Aorta (tissue), 5 donors: ENCODE results near the gene AHRR. TPM values are rescaled to one million over a fixed set of nuclear protein-coding genes. Genes with fewer than 3 reads are reported as not detected.

Source experiments
- ATAC-seq: fragments of 200-7000 bp; cut with Tn5 transposase; one replicate; pipeline ENCODE4 v1.9.1; 2022; ENCODE audit warnings: moderate library complexity; ENCODE audit not compliant: low FRiP score
- DNase-seq, 2 donors: peaks; one replicate each; pipeline ENCODE4 v3.0.0-alpha.2; 2020
- H3K27ac ChIP-seq, 2 donors: one replicate each; pipeline ENCODE4 v1.5.1; 2013; ENCODE audit warnings: low read length in 2 of 2, mild to moderate bottlenecking in 2 of 2, moderate library complexity in 2 of 2, control low read depth in 1 of 2, inconsistent platforms in 1 of 2, low read depth in 1 of 2
- H3K27me3 ChIP-seq, 2 donors: one replicate each; pipeline ENCODE4 v1.6.1; 2013; ENCODE audit warnings: control low read depth in 1 of 2, low read length in 1 of 2, mild to moderate bottlenecking in 1 of 2, moderate library complexity in 1 of 2; ENCODE audit not compliant: insufficient read depth in 2 of 2, control insufficient read depth in 1 of 2
- H3K36me3 ChIP-seq, 2 donors: one replicate each; pipeline ENCODE4 v1.6.1; 2013; ENCODE audit warnings: control low read depth in 1 of 2, low read length in 1 of 2, mild to moderate bottlenecking in 1 of 2; ENCODE audit not compliant: insufficient read depth in 2 of 2, control insufficient read depth in 1 of 2
- H3K4me1 ChIP-seq, 2 donors: one replicate each; pipeline ENCODE4 v1.6.1; 2013; ENCODE audit warnings: low read length in 2 of 2, control low read depth in 1 of 2, mild to moderate bottlenecking in 1 of 2, moderate library complexity in 1 of 2; ENCODE audit not compliant: insufficient read depth in 2 of 2, control insufficient read depth in 1 of 2
- H3K4me3 ChIP-seq, 2 donors: one replicate each; pipeline ENCODE4 v1.5.1; 2013; ENCODE audit warnings: low read length in 2 of 2, control low read depth in 1 of 2, mild to moderate bottlenecking in 1 of 2
- H3K9me3 ChIP-seq: one replicate; pipeline ENCODE4 v1.6.1; 2013; ENCODE audit warnings: mild to moderate bottlenecking, low read length; ENCODE audit not compliant: control insufficient read depth
- WGBS, 2 donors: extraction: QIAGEN DNeasy Blood & Tissue Kit; methylation state at CpG; one replicate each; pipeline ENCODE4 v1.1.7; 2013; 5-methylcytosine and 5-hydroxymethylcytosine counted together
- intact Hi-C, 2 donors: fragments of 100-400 bp; cut with DNase I; formaldehyde crosslinking; loops; one replicate each; pipeline versions ENCODE4 v1.14.2 to v1.15.0; 2022
- polyA plus RNA-seq, 2 donors: library from polyadenylated mRNA; stranded (reverse); fragments of 200-250 nt; gene quantifications; one replicate each; pipeline ENCODE4 v1.2.3, GENCODE V29; 2013
- total RNA-seq, 2 donors: library from RNA; stranded (reverse); fragmentation: NEBNext Ultra II Directional; extraction: Animal tissue kit (Norgen Biotek cat#: 25700); gene quantifications; one replicate each; pipeline ENCODE4 v1.2.1, GENCODE V29; 2021
- donor health status: healthy with polysubstance abuse.
- donor health status: Bipolar disorder and iron deficiency.
- donor health status: DM: no; HTN: no; CAD: no.
- donor health status: DM: no; HTN: no; CAD: no.
- donor health status: DM: yes; HTN: yes; CAD: no.

AHRR gene
- total and polyA plus RNA-seq, 4 donors, result 0.13 to 3.8 (median 1.7) TPM

DNA sequence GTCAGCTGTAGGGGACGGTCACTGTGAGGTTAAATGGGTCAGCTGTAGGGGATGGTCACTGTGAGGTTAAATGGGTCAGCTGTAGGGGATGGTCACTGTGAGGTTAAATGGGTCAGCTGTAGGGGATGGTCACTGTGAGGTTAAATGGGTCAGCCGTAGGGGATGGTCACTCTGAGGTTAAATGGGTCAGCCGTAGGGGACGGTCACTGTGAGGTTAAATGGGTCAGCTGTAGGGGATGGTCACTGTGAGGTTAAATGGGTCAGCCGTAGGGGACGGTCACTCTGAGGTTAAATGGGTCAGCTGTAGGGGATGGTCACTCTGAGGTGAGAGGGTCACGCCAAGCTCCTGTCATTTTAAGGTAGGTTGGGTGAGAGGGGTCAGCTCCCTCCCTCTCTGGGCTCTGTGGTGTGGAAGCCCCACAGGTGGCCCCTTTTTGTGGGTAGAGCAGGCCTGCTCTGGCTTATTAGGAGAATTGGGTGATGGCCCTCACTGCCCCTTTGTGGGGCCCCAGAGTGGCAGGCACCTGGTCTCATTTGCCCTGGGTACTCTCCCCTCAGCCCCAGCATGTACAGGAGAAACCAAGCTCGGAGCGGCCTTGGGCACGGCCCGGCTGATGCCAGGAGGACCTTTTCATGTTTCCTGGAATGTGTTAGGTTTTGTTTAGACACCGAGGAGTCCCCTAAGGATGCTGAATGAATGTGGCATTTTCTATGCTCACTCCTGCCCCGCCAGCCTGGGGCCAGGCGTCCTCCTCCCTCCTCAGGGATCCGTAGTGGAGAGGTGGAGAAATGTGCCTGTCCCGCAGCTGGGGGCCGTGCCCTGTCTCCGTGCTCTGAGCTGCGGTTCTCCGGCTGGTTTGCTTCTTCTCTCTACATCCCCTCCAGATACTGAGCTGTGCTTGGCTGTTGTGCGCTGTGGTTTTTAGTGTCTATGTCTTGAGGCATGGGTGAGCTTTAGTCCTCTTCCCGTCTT is 31.4 kb downstream of the AHRR start:
- ATAC-seq, result peak; percentile 26
- DNase-seq, result no peak
- WGBS, 2 donors, result 64 to 68% methylated on average over 21 to 22 of the region's 22 CpGs
- Histone ChIP-seq H3K4me3 (no peak overlapping the region), H3K9me3 (no peaks in the 10 kb centered on the region), H3K36me3 (no peaks in the 10 kb centered on the region), H3K4me1 (no peaks in the 10 kb centered on the region), H3K27ac (no peak overlapping the region), H3K27me3 (no peaks in the 10 kb centered on the region)
- intact Hi-C loops, result no loop called here

DNA sequence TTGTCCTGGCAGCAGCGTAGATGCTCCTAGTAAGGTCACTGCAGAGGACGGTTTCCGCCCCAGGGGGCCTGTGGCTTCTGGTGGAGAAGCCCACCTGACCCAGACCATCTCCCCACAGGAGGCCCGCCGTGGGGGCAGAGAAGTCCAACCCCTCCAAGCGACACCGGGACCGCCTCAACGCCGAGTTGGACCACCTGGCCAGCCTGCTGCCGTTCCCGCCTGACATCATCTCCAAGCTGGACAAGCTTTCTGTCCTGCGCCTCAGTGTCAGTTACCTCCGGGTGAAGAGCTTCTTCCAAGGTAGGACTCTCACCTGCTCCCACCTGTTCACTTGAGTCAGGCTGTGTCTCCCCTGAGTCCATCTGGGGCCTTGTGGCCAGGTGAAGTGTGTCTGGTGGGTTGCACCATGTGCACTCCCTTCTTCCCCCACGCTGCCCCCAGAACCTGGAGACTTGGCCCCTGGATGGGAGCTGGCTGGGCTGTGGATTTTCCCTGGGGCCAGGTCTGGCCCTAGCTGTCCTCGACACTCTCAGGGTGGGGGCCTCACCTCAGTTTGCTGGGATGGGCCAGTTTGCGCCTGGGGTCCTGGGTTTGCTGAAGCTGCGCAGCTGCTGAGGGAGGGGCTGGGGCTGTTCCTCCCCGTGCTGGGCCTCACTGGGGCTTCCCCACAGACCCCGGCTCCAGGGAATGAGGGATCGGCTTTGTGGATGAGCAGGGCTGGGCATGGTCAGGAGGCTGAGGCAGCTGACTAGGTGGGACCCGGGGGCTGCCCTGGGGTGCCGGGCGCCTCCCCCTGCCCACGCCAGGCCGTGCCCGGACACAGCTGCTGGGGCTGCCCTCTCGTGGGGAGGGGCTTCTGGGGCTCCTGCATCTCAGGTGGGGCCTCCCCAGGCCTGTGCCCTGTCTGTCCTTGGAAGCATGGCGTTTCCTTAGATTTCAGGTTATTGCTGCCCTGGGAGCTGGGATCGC is 32.4 kb downstream of the AHRR start:
- Histone ChIP-seq H3K4me1 (no peaks in the 10 kb centered on the region), H3K27me3 (no peaks in the 10 kb centered on the region), H3K27ac (no peak overlapping the region), H3K9me3 (no peaks in the 10 kb centered on the region), H3K4me3 (no peak overlapping the region), H3K36me3 (no peaks in the 10 kb centered on the region)
- WGBS, 2 donors, result 91 to 92% methylated on average over 30 of the region's 30 CpGs
- ATAC-seq, result peak; percentile 41
- intact Hi-C loops, result no loop called here
- DNase-seq, result peak in 1 of 2 donors; percentile 77

DNA sequence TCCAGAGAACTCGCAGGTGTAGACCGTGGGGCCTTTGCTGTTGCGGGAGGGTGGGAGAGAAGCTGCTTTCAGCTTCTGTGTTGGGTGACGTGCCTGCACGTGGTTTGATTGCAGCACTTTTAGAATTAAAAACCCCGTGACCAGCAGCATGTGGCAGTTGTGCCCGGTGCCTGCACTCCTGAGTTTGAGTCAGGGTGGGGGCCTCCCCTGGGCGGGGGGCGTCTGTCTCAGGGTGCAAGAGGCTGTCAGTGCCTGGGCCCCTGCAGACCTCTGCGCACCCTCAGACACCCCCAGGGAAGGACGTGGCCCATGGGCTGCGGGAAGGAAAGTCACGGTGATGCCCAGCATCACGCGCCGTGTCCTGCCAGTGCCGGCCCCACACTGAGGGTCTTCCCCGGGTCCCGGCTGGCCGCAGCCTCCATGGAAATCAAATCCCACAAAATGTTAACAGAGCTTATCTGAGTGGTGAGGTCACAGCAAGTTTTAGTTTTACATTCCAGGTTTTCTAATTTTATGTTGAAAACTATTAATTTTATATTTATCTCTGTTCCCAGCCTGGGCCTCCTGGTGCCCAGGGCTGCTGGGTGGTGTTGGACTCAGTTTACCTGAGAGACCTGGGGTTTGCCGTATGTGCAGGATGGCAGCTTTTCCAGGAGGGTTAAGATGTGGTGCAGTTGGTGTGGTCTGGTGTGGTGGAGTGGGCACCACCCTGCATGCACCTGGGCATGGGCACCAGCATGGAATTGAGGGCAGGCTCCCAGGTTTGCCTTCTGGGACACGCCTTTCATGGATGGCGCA is 33.3 kb downstream of the AHRR start:
- no peaks in the 10 kb centered on the region for H3K9me3 ChIP-seq
- no peak for ATAC-seq
- no peak overlapping the region for H3K27ac ChIP-seq
- intact Hi-C loops, result no loop called here
- H3K36me3 ChIP-seq, result no peaks in the 10 kb centered on the region
- DNase-seq, result no peak
- no peaks in the 10 kb centered on the region for H3K4me1 ChIP-seq
- H3K27me3 ChIP-seq, result no peaks in the 10 kb centered on the region
- no peak overlapping the region for H3K4me3 ChIP-seq
- WGBS, 2 donors, result 86 to 88% methylated on average over 23 of the region's 23 CpGs

DNA sequence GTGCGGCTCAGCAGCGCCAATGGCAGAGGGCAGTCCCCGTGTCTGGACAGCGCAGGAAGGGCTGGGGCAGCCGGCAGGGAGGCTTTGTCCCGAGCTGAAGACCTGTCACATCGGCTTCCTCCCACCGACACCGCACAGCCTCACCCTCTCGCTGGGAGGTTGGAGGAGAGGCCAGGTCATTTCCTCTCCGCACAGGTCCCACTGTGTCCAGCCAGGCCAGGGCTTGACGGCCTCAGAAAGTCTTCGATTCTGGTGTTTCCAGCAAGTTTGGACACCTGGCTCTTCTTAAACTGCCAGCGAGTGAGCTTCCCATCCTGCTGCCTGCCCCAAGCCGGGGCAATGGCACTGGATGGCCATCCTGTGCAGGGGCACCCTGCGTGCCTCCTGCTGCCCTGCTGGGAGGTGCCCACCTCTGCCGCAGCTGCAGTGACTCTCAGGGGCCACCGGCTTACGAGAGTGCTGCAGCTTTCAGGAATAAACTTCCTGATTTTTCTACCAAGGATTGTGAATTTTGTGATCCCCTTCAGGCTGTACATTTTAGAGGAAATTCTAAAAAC is 33.9 kb downstream of the AHRR start:
- H3K4me1 ChIP-seq, result no peaks in the 10 kb centered on the region
- no peak overlapping the region for H3K4me3 ChIP-seq
- intact Hi-C loops, result no loop called here
- H3K27ac ChIP-seq, result no peak overlapping the region
- ATAC-seq, result no peak
- no peaks in the 10 kb centered on the region for H3K9me3 ChIP-seq
- H3K27me3 ChIP-seq, result no peaks in the 10 kb centered on the region
- 86 to 89% methylated on average over 19 of the region's 19 CpGs for whole genome bisulfite sequencing, 2 donors
- no peaks in the 10 kb centered on the region for H3K36me3 ChIP-seq
- no peak for DNase-seq

DNA sequence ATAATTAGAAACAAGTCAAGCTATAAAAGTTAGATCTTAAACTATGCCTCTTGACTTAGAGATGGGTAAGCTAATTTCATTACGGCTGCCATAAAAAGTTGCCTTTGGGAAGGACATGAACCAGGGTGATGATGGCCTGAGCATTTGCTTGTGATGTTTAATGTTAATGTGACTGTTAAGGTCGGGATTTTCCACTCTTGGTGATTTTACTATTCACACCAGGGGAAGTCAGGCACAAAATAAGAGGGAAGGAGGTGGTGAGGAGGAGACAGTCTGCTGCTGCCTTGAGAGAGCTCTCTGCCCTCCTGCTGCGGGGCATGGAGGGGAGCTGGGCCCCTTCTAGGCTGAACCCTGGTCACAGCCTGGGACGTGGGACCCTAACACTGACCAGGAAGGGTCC is 34.4 kb downstream of the AHRR start:
- 84 to 91% methylated on average over 4 of the region's 4 CpGs for WGBS, 2 donors
- intact Hi-C loops, result no loop called here
- Histone ChIP-seq H3K4me1 (no peaks in the 10 kb centered on the region), H3K4me3 (no peak overlapping the region), H3K27me3 (no peaks in the 10 kb centered on the region), H3K9me3 (no peaks in the 10 kb centered on the region), H3K27ac (no peak overlapping the region), H3K36me3 (no peaks in the 10 kb centered on the region)
- ATAC-seq (no peak), DNase-seq (no peak)

GRCh38 chr5:359301-359897 is 37.9 kb downstream of the AHRR start:
- 89 to 94% methylated on average over 19 to 23 of the region's 23 CpGs for WGBS, 2 donors
- Histone ChIP-seq H3K36me3 (no peaks in the 10 kb centered on the region), H3K4me1 (no peaks in the 10 kb centered on the region), H3K27ac (no peak overlapping the region), H3K27me3 (no peaks in the 10 kb centered on the region), H3K4me3 (no peak overlapping the region), H3K9me3 (peaks cover 1% of the 10 kb centered on the region)
- ATAC-seq (no peak), DNase-seq (peak in 1 of 2 donors; percentile 24)
- intact Hi-C loops, result no loop called here

GRCh38 chr5:360257-361027 is 38.9 kb downstream of the AHRR start:
- no peak overlapping the region for H3K4me3 ChIP-seq
- H3K9me3 ChIP-seq, result peaks cover 1% of the 10 kb centered on the region
- no peak overlapping the region for H3K27ac ChIP-seq
- no peaks in the 10 kb centered on the region for H3K36me3 ChIP-seq
- H3K4me1 ChIP-seq, result no peaks in the 10 kb centered on the region
- 74 to 82% methylated on average over 14 of the region's 14 CpGs for WGBS, 2 donors
- no peak for ATAC-seq
- DNase-seq, result no peak
- H3K27me3 ChIP-seq, result no peaks in the 10 kb centered on the region
- intact Hi-C loops, result no loop called here
